Natural killer cell (primary cell): ENCODE measurements around the gene HLA-DMA. TPM values are rescaled to one million over a fixed set of nuclear protein-coding genes. Genes with fewer than 3 reads are reported as not detected.
A peak's percentile ranks its signal among the peaks of the same experiment; 100 is the strongest.

ENCODE experiments used
- ATAC-seq, 3 donors: fragments of 150-1000 bp in 2 of 3; fragments of 200-7000 bp in 1 of 3; cut with Tn5 transposase; 1 replicate in 1 of 3; 2 replicates in 2 of 3; pipeline ENCODE4 v1.10.0; 2021; ENCODE audit warnings: mild to moderate bottlenecking in 2 of 3, moderate library complexity in 2 of 3
- DNase-seq, 2 donors: peaks; one replicate each; pipeline versions ENCODE4 v3.0.0 to v3.0.0-alpha.2; 2013 to 2021; ENCODE audit warnings: mixed read lengths in 1 of 2
- H3K27ac ChIP-seq: one replicate; pipeline ENCODE4 v1.5.1; 2013; ENCODE audit warnings: mild to moderate bottlenecking, low read length
- H3K27me3 ChIP-seq: one replicate; pipeline ENCODE4 v1.6.1; 2013; ENCODE audit warnings: low read length; ENCODE audit not compliant: control insufficient read depth, insufficient read depth
- H3K36me3 ChIP-seq: one replicate; pipeline ENCODE4 v1.6.1; 2013; ENCODE audit warnings: low read length; ENCODE audit not compliant: control insufficient read depth, insufficient read depth
- H3K4me1 ChIP-seq: one replicate; pipeline ENCODE4 v1.6.1; 2013; ENCODE audit warnings: low read length; ENCODE audit not compliant: control insufficient read depth, insufficient read depth
- H3K4me3 ChIP-seq: one replicate; pipeline ENCODE4 v1.5.1; 2013; ENCODE audit warnings: low read length
- H3K9me3 ChIP-seq: one replicate; pipeline ENCODE4 v1.6.1; 2013; ENCODE audit warnings: low read length; ENCODE audit not compliant: control insufficient read depth, insufficient read depth
- H3K27ac Mint-ChIP-seq, 2 donors: one replicate each; pipeline ENCODE4 v1.8.0; 2022; ENCODE audit warnings: mild to moderate bottlenecking in 2 of 2, mixed read lengths in 2 of 2, moderate library complexity in 1 of 2
- H3K27me3 Mint-ChIP-seq, 2 donors: one replicate each; pipeline ENCODE4 v1.8.0; 2022; ENCODE audit warnings: low read depth in 2 of 2, mixed read lengths in 2 of 2
- H3K36me3 Mint-ChIP-seq: one replicate; pipeline ENCODE4 v1.8.0; 2022; ENCODE audit warnings: mixed read lengths
- H3K4me1 Mint-ChIP-seq, 2 donors: one replicate each; pipeline ENCODE4 v1.8.0; 2022; ENCODE audit warnings: mixed read lengths in 2 of 2
- H3K4me3 Mint-ChIP-seq: one replicate; pipeline ENCODE4 v1.8.0; 2022; ENCODE audit warnings: mild to moderate bottlenecking, moderate library complexity, mixed read lengths
- H3K9me3 Mint-ChIP-seq, 2 donors: one replicate each; pipeline ENCODE4 v1.8.0; 2022; ENCODE audit warnings: mixed read lengths in 2 of 2
- CTCF ChIP-seq: fragments of 200-600 bp; IDR thresholded peaks from one replicate; pipeline ENCODE4 v1.8.0; 2022; ENCODE audit warnings: antibody characterized with exemption
- WGBS: methylation state at CpG from one replicate; pipeline ENCODE4 v1.1.7; 2013; ENCODE audit warnings: missing lambda C conversion rate; ENCODE audit not compliant: insufficient coverage; 5-methylcytosine and 5-hydroxymethylcytosine counted together
- intact Hi-C: fragments of 100-400 bp; cut with micrococcal nuclease; formaldehyde crosslinking; loops from one replicate; pipeline ENCODE4 v1.14.2; 2022
- total RNA-seq, 4 donors: library from RNA; stranded (reverse); fragments of 120-200 nt in 1 of 4; gene quantifications; one replicate each; pipeline versions ENCODE4 v1.2.3 to v1.2.4, GENCODE V29; 2013 to 2022

HLA-DMA gene
- total RNA-seq, 3 donors from 2014 or later (not counting 1 experiment from before 2014, with no cell fraction given), result 39.2 to 57.5 (median 48.1) TPM

- Histone ChIP-seq H3K4me3 (no peak overlapping the region), H3K36me3 (peaks cover 23% of the 10 kb centered on the region), H3K27me3 (no peaks in the 10 kb centered on the region), H3K4me1 (peaks cover 7% of the 10 kb centered on the region), H3K9me3 (no peaks in the 10 kb centered on the region), H3K27ac (no peak overlapping the region)
- DNase-seq (peak; percentile 85 to 95), ATAC-seq (peak; percentile 82 to 91 (median 91))
- Mint-ChIP-seq H3K4me3 (no peak overlapping the region), H3K9me3 (no peaks in the 10 kb centered on the region), H3K4me1 (peaks cover 20 to 31% of the 10 kb centered on the region in 2 donors), H3K36me3 (peaks cover 15% of the 10 kb centered on the region), H3K27ac (peak overlapping the region in 1 of 2 donors; percentile 97), H3K27me3 (no peaks in the 10 kb centered on the region)
- intact Hi-C loops, result loop anchor here (1.0 kb wide), 2 partner anchors 52 to 100 kb away; no protein-coding TSS in a partner anchor
- WGBS, result 12% methylated on average over 9 of the region's 9 CpGs
- TF ChIP-seq CTCF, result peak; percentile 87
These were observed 31.9 kb upstream of the HLA-DMA start for GRCh38 chr6:32984622-32985389.

- peaks cover 20% of the 10 kb centered on the region for H3K36me3 Mint-ChIP-seq
- intact Hi-C loops, result loop anchor here (1.0 kb wide), 1 partner anchor 99 kb away; no protein-coding TSS in a partner anchor
- DNase-seq, result peak in 1 of 2 donors; percentile 21
- H3K4me3 Mint-ChIP-seq, result no peak overlapping the region
- H3K27ac Mint-ChIP-seq, result peak overlapping the region; percentile 58 to 97
- Histone ChIP-seq H3K27ac (no peak overlapping the region), H3K9me3 (no peaks in the 10 kb centered on the region), H3K4me3 (no peak overlapping the region), H3K27me3 (no peaks in the 10 kb centered on the region), H3K36me3 (peaks cover 30% of the 10 kb centered on the region), H3K4me1 (peaks cover 7% of the 10 kb centered on the region)
- H3K9me3 Mint-ChIP-seq, result no peaks in the 10 kb centered on the region
- peaks cover 24 to 36% of the 10 kb centered on the region in 2 donors for H3K4me1 Mint-ChIP-seq
- peak in 1 of 3 donors; percentile 4 for ATAC-seq
- H3K27me3 Mint-ChIP-seq, result no peaks in the 10 kb centered on the region
- WGBS, result 72% methylated on average over 3 of the region's 3 CpGs
- TF ChIP-seq CTCF, result no peak
These were observed 31.2 kb upstream of the HLA-DMA start for GRCh38 chr6:32983964-32984621.

- Histone ChIP-seq H3K27ac (no peak overlapping the region), H3K36me3 (peaks cover 37% of the 10 kb centered on the region), H3K27me3 (no peaks in the 10 kb centered on the region), H3K9me3 (no peaks in the 10 kb centered on the region), H3K4me1 (peaks cover 7% of the 10 kb centered on the region), H3K4me3 (no peak overlapping the region)
- H3K9me3 Mint-ChIP-seq, result no peaks in the 10 kb centered on the region
- no peak for ATAC-seq
- 92% methylated on average over 1 of the region's 1 CpG for WGBS
- H3K27me3 Mint-ChIP-seq, result no peaks in the 10 kb centered on the region
- peak overlapping the region; percentile 58 to 97 for H3K27ac Mint-ChIP-seq
- peaks cover 20% of the 10 kb centered on the region for H3K36me3 Mint-ChIP-seq
- no peak for TF ChIP-seq CTCF
- intact Hi-C loops, result no loop called here
- no peak for DNase-seq
- H3K4me1 Mint-ChIP-seq, result peaks cover 30 to 36% of the 10 kb centered on the region in 2 donors
- H3K4me3 Mint-ChIP-seq, result no peak overlapping the region
These were observed 30.6 kb upstream of the HLA-DMA start for GRCh38 chr6:32983493-32983848.
